CD4-positive, alpha-beta T cell (primary cell): ENCODE results near the gene FARP1. TPM values are rescaled to one million over a fixed set of nuclear protein-coding genes. Genes with fewer than 3 reads are reported as not detected.

Experiments used
- ATAC-seq: fragments of 200-7000 bp; cut with Tn5 transposase; one replicate; pipeline ENCODE4 v1.10.0; 2022; ENCODE audit warnings: mild to moderate bottlenecking; ENCODE audit not compliant: poor library complexity
- CTCF ChIA-PET: fragments of 350-600 bp; sonication (Branson Sonifier 250); formaldehyde crosslinking; loops from one replicate; lab custom pipeline; 2021; ENCODE audit warnings: antibody characterized with exemption, inconsistent platforms; lab: Charles Lee
- POLR2A ChIA-PET: fragments of 350-600 bp; sonication (Branson Sonifier 250); formaldehyde crosslinking; loops from one replicate; lab custom pipeline; 2021; ENCODE audit warnings: antibody characterized with exemption, inconsistent platforms; lab: Charles Lee
- DNase-seq, 14 experiments: peaks; one replicate each; pipeline ENCODE4 v3.0.0-alpha.2; 2013 to 2020; ENCODE audit warnings: mixed read lengths in 2 of 14
- H3K27ac ChIP-seq, 2 donors: one replicate each; pipeline versions ENCODE4 v1.5.1 to v1.7.0; 2013; ENCODE audit warnings: low read length in 2 of 2, low read depth in 1 of 2, mild to moderate bottlenecking in 1 of 2
- H3K27me3 ChIP-seq, 2 experiments: 1 replicate in 1 of 2; 2 replicates in 1 of 2; pipeline versions ENCODE4 v1.6.1 to v1.7.0; 2013; ENCODE audit warnings: low read length in 2 of 2, control low read depth in 1 of 2, mild to moderate bottlenecking in 1 of 2, moderate library complexity in 1 of 2; ENCODE audit not compliant: insufficient read depth in 2 of 2, control insufficient read depth in 1 of 2
- H3K36me3 ChIP-seq: one replicate; pipeline ENCODE4 v1.6.1; 2013; ENCODE audit warnings: low read length, control low read depth; ENCODE audit not compliant: insufficient read depth
- H3K4me1 ChIP-seq: one replicate; pipeline ENCODE4 v1.6.1; 2013; ENCODE audit warnings: low read length, control low read depth; ENCODE audit not compliant: insufficient read depth
- H3K4me3 ChIP-seq: one replicate; pipeline ENCODE4 v1.5.1; 2013; ENCODE audit warnings: mild to moderate bottlenecking, low read length, moderate library complexity
- H3K9me3 ChIP-seq, 2 experiments: 1 replicate in 1 of 2; 2 replicates in 1 of 2; pipeline versions ENCODE4 v1.6.1 to v1.7.0; 2013; ENCODE audit warnings: low read length in 2 of 2, mild to moderate bottlenecking in 2 of 2, control low read depth in 1 of 2, moderate library complexity in 1 of 2; ENCODE audit not compliant: control insufficient read depth in 1 of 2, insufficient read depth in 1 of 2
- H3K27ac Mint-ChIP-seq: one replicate; pipeline ENCODE4 v1.8.0; 2020; ENCODE audit warnings: mixed read lengths
- H3K27me3 Mint-ChIP-seq: one replicate; pipeline ENCODE4 v1.8.0; 2021; ENCODE audit warnings: mixed read lengths
- H3K36me3 Mint-ChIP-seq: one replicate; pipeline ENCODE4 v1.8.0; 2021; ENCODE audit warnings: low read depth, mixed read lengths
- H3K4me1 Mint-ChIP-seq: one replicate; pipeline ENCODE4 v1.8.0; 2021; ENCODE audit warnings: low read depth, mixed read lengths
- H3K4me3 Mint-ChIP-seq: one replicate; pipeline ENCODE4 v1.8.0; 2020; ENCODE audit warnings: mild to moderate bottlenecking, mixed read lengths
- H3K9me3 Mint-ChIP-seq: one replicate; pipeline ENCODE4 v1.8.0; 2020; ENCODE audit warnings: mixed read lengths
- intact Hi-C, 2 experiments: fragments of 100-400 bp; cut with DNase I in 1 of 2; cut with micrococcal nuclease in 1 of 2; formaldehyde crosslinking; loops; one replicate each; pipeline versions ENCODE4 v1.15.1 to v1.9.0; 2023 to 2025; cut with DNase I, micrococcal nuclease
- total RNA-seq, 174 experiments: library from RNA in 2 of 174; stranded (reverse) in 2 of 174; gene quantifications; one replicate each; pipeline ENCODE4 v1.2.3 and lab custom pipeline; 2021 to 2026
- TF ChIP-seq, protein P1 (sequence below): fragments of 200-600 bp; IDR thresholded peaks from one replicate; pipeline ENCODE4 v1.8.0; 2022; ENCODE audit warnings: antibody characterized with exemption, mild to moderate bottlenecking

FARP1 gene
- total RNA-seq, 2 experiments from 2014 or later: 0.30 TPM; not detected in 1

DNA sequence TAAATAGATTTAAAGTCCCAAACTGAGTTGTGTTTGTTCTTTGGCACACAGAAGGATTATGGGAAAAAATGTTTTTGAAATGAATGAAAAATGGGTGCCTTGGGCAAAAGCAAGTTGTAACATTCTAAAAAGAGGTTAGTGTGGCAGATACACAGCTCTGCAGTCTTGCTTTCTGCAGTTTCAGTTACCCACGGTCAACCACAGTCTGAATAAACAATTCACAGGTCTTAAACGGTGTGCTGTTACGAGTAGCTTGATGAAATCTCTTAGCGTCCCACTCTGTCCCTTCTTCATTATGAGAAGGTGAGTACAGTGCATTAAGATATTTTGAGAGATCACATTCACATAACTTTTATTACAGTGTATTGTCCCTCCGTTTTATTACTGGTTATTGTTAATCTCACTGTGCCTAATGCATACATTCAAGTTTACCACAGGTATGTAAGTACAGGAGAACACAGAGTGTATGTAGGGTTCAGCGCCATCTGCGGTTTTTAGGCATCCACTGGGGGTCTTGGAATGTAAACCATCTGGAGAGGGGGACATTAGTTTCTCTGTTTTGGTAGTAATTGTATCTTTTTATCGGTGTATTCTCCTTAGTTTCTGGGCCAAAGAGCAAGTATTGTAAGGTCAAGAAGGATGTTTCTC is 8.1 kb downstream of the FARP1 start:
- CTCF ChIA-PET: no interaction called here
- H3K27ac ChIP-seq: no peak overlapping the region
- no peaks in the 10 kb centered on the region for H3K36me3 ChIP-seq
- TF ChIP-seq, protein P1, sequence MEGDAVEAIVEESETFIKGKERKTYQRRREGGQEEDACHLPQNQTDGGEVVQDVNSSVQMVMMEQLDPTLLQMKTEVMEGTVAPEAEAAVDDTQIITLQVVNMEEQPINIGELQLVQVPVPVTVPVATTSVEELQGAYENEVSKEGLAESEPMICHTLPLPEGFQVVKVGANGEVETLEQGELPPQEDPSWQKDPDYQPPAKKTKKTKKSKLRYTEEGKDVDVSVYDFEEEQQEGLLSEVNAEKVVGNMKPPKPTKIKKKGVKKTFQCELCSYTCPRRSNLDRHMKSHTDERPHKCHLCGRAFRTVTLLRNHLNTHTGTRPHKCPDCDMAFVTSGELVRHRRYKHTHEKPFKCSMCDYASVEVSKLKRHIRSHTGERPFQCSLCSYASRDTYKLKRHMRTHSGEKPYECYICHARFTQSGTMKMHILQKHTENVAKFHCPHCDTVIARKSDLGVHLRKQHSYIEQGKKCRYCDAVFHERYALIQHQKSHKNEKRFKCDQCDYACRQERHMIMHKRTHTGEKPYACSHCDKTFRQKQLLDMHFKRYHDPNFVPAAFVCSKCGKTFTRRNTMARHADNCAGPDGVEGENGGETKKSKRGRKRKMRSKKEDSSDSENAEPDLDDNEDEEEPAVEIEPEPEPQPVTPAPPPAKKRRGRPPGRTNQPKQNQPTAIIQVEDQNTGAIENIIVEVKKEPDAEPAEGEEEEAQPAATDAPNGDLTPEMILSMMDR: no peak
- Mint-ChIP-seq H3K4me3 (no peak overlapping the region), H3K27ac (no peak overlapping the region), H3K4me1 (no peaks in the 10 kb centered on the region), H3K36me3 (no peaks in the 10 kb centered on the region), H3K27me3 (peaks cover 69% of the 10 kb centered on the region), H3K9me3 (no peaks in the 10 kb centered on the region)
- intact Hi-C loops: no loop called here
- ATAC-seq (no peak), DNase-seq (no peak)
- no peak overlapping the region for H3K4me3 ChIP-seq
- H3K4me1 ChIP-seq: no peaks in the 10 kb centered on the region
- POLR2A ChIA-PET: no interaction called here
- H3K9me3 ChIP-seq: no peaks in the 10 kb centered on the region
- H3K27me3 ChIP-seq: peaks cover 4 to 15% of the 10 kb centered on the region in 2 experiments

DNA sequence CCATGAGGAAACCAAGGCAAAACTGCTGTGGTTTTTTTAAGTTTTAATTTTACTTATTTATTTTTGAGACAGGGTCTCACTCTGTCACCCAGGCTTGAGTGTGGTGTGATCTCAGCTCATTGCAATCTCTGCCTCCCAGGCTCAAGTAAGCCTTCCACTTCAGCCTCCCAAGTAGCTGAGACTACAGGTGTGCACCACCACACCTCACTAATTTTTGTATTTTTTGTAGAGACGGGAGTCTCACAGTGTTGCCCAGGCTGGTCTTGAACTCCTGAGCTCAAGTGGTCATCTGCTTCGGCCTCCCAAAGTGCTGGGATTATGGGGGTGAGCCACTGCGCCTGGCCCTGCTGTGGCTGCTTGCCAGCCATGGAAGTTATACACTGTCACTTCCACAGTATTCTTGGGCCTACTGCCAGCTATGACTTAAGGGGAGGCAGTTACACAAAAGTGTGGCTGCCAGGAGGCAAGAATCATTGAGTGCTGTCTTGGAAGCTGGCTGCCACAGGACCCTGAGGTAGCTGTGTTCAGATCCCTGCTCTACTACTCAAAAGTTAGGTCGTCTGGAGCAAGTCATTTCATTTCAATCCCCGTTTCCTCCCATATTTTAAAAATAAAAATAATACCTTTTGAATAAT is 12.7 kb downstream of the FARP1 start:
- H3K9me3 Mint-ChIP-seq: no peaks in the 10 kb centered on the region
- peaks cover 4 to 7% of the 10 kb centered on the region in 2 experiments for H3K27me3 ChIP-seq
- H3K36me3 Mint-ChIP-seq: no peaks in the 10 kb centered on the region
- no peaks in the 10 kb centered on the region for H3K9me3 ChIP-seq
- no peak overlapping the region for H3K27ac ChIP-seq
- TF ChIP-seq, protein P1: no peak
- intact Hi-C loops: no loop called here
- no peak overlapping the region for H3K4me3 ChIP-seq
- CTCF ChIA-PET: no interaction called here
- no peaks in the 10 kb centered on the region for H3K4me1 Mint-ChIP-seq
- no peak overlapping the region for H3K27ac Mint-ChIP-seq
- ATAC-seq (no peak), DNase-seq (no peak)
- H3K27me3 Mint-ChIP-seq: peaks cover 45% of the 10 kb centered on the region
- no peaks in the 10 kb centered on the region for H3K4me1 ChIP-seq
- no peaks in the 10 kb centered on the region for H3K36me3 ChIP-seq
- no peak overlapping the region for H3K4me3 Mint-ChIP-seq
- POLR2A ChIA-PET: no interaction called here

DNA sequence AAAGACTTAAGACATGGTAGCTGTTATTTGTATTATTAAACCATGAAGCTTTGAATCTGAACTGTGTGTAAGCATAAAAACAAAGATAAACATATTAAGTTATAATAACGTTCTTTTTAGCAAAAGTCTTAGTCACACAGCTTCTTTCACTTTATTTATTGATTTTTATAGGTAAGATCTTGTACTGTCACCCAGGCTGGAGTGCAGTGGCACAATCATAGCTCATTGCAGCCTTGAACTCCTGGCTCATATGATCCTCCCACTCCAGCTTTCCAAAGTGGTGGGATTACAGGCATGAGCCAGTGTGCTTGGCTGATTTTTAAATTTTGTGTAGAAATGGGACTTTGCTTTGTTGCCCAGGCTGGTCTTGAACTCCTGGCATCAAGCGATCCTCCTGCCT is 13.4 kb downstream of the FARP1 start:
- H3K4me1 ChIP-seq: no peaks in the 10 kb centered on the region
- H3K4me1 Mint-ChIP-seq: no peaks in the 10 kb centered on the region
- ChIA-PET CTCF (no interaction called here), POLR2A (no interaction called here)
- DNase-seq: no peak
- H3K27me3 ChIP-seq: peaks cover 4 to 7% of the 10 kb centered on the region in 2 experiments
- no peak overlapping the region for H3K4me3 Mint-ChIP-seq
- no peak overlapping the region for H3K27ac Mint-ChIP-seq
- H3K9me3 Mint-ChIP-seq: no peaks in the 10 kb centered on the region
- peaks cover 41% of the 10 kb centered on the region for H3K27me3 Mint-ChIP-seq
- no peak overlapping the region for H3K4me3 ChIP-seq
- no peaks in the 10 kb centered on the region for H3K36me3 Mint-ChIP-seq
- no peaks in the 10 kb centered on the region for H3K9me3 ChIP-seq
- TF ChIP-seq, protein P1: no peak
- no peak for ATAC-seq
- H3K27ac ChIP-seq: no peak overlapping the region
- intact Hi-C loops: no loop called here
- H3K36me3 ChIP-seq: no peaks in the 10 kb centered on the region
